Kidney (tissue), 14 donors: ENCODE data around the gene DTNB. TPM values are rescaled to one million over a fixed set of nuclear protein-coding genes. Genes with fewer than 3 reads are reported as not detected.

ENCODE experiments used
- DNase-seq, 5 donors: peaks; one replicate each; pipeline ENCODE4 v3.0.0-alpha.2; 2013 to 2020
- FAIRE-seq: peaks from 2 replicates; lab custom pipeline; 2012; peaks lifted over from hg19 to GRCh38; lab: Jason Lieb, UNC
- H3K27ac ChIP-seq, 2 donors: one replicate each; pipeline ENCODE4 v1.7.0; 2013; ENCODE audit warnings: low read depth in 2 of 2, low read length in 2 of 2, inconsistent platforms in 1 of 2
- H3K27me3 ChIP-seq: one replicate; pipeline ENCODE4 v1.7.1; 2013; ENCODE audit warnings: low read length, inconsistent platforms; ENCODE audit not compliant: control insufficient read depth, insufficient read depth
- H3K36me3 ChIP-seq, 3 donors: one replicate each; pipeline versions ENCODE4 v1.7.0 to v1.7.1; 2013; ENCODE audit warnings: low read length in 3 of 3, control low read depth in 1 of 3, inconsistent platforms in 1 of 3; ENCODE audit not compliant: insufficient read depth in 3 of 3, control insufficient read depth in 2 of 3
- H3K4me1 ChIP-seq, 3 donors: one replicate each; pipeline versions ENCODE4 v1.7.0 to v1.7.1; 2013; ENCODE audit warnings: low read length in 3 of 3, inconsistent platforms in 1 of 3, low read depth in 1 of 3; ENCODE audit not compliant: control insufficient read depth in 2 of 3, insufficient read depth in 2 of 3
- H3K4me3 ChIP-seq, 3 donors: one replicate each; pipeline versions ENCODE4 v1.7.0 to v1.8.1; 2013; ENCODE audit warnings: low read length in 3 of 3, control low read depth in 1 of 3, inconsistent platforms in 1 of 3
- H3K9ac ChIP-seq, 3 donors: one replicate each; pipeline versions ENCODE4 v1.7.0 to v1.7.1; 2013; ENCODE audit warnings: low read length in 3 of 3, control low read depth in 1 of 3, inconsistent platforms in 1 of 3
- H3K9me3 ChIP-seq, 3 donors: one replicate each; pipeline versions ENCODE4 v1.7.0 to v1.7.1; 2013; ENCODE audit warnings: low read length in 3 of 3, control low read depth in 1 of 3, inconsistent platforms in 1 of 3; ENCODE audit not compliant: control insufficient read depth in 2 of 3, insufficient read depth in 1 of 3
- CTCF ChIP-seq: IDR thresholded peaks from 3 replicates; pipeline ENCODE4 v1.5.1; 2012; ENCODE audit warnings: mild to moderate bottlenecking, moderate library complexity, borderline replicate concordance; ENCODE audit not compliant: insufficient read depth; ENCODE audit errors: extremely low read depth
- intact Hi-C: fragments of 100-400 bp; cut with DNase I; formaldehyde crosslinking; loops from one replicate; pipeline ENCODE4 v1.11.1; 2022
- polyA plus RNA-seq: library from polyadenylated mRNA; stranded (reverse); fragments of 350-450 nt; fragmentation: Illumina TruSeq; extraction: RNeasy Lipid Tissue Mini Kit (QIAGEN cat#74804); gene quantifications from one replicate; pipeline ENCODE4 v1.2.3, GENCODE V29; 2014; ENCODE audit warnings: low read depth, low replicate concordance; ENCODE audit not compliant: insufficient read depth
- total RNA-seq: library from RNA; stranded (reverse); fragmentation: NEBNext Ultra II Directional; extraction: Animal tissue kit (Norgen Biotek cat#: 25700); gene quantifications from one replicate; pipeline ENCODE4 v1.2.1, GENCODE V29; 2021
- donor health status: control.
- donor health status: control.
- donor health status: control.
- donor health status: control.
- donor health status: control.
- donor health status: DM: yes; HTN: yes; CAD: no.
- donor health status: Normal renal cell carcinoma (clear cell type).

The DTNB gene
- total and polyA plus RNA-seq, 2 donors from 2014 or later = 23.0 to 28.1 TPM

- H3K9ac ChIP-seq = no peak overlapping the region
- H3K9me3 ChIP-seq = no peaks in the 10 kb centered on the region
- intact Hi-C loops = no loop called here
- H3K27me3 ChIP-seq = no peaks in the 10 kb centered on the region
- H3K4me3 ChIP-seq = no peak overlapping the region
- no peak for TF ChIP-seq CTCF
- peaks cover 0 to 2% (median 0%) of the 10 kb centered on the region in 3 donors for H3K36me3 ChIP-seq
- peaks cover 0 to 4% (median 0%) of the 10 kb centered on the region in 3 donors for H3K4me1 ChIP-seq
- H3K27ac ChIP-seq = no peak overlapping the region
- DNase-seq (no peak), FAIRE-seq (no peak)
These were observed 235.3 kb downstream of the DTNB start for GRCh38 chr2:25437881-25438662.

GRCh38 chr2:25435421-25435820 lies 238.0 kb downstream of the DTNB start:
- no peak overlapping the region for H3K4me3 ChIP-seq
- H3K9ac ChIP-seq = no peak overlapping the region
- no peak for TF ChIP-seq CTCF
- no peaks in the 10 kb centered on the region for H3K4me1 ChIP-seq
- intact Hi-C loops = no loop called here
- no peaks in the 10 kb centered on the region for H3K27me3 ChIP-seq
- FAIRE-seq = no peak
- no peak overlapping the region for H3K27ac ChIP-seq
- peaks cover 0 to 2% (median 0%) of the 10 kb centered on the region in 3 donors for H3K36me3 ChIP-seq
- no peak for DNase-seq
- no peaks in the 10 kb centered on the region for H3K9me3 ChIP-seq

- DNase-seq (peak in 2 of 5 donors; percentile 9 to 27), FAIRE-seq (no peak)
- H3K9ac ChIP-seq = no peak overlapping the region
- no peak for TF ChIP-seq CTCF
- no peaks in the 10 kb centered on the region for H3K4me1 ChIP-seq
- intact Hi-C loops = no loop called here
- no peak overlapping the region for H3K4me3 ChIP-seq
- H3K27me3 ChIP-seq = no peaks in the 10 kb centered on the region
- H3K27ac ChIP-seq = no peak overlapping the region
- no peaks in the 10 kb centered on the region for H3K9me3 ChIP-seq
- H3K36me3 ChIP-seq = peaks cover 0 to 2% (median 0%) of the 10 kb centered on the region in 3 donors
These were observed 241.8 kb downstream of the DTNB start for GRCh38 chr2:25431604-25432003.

- H3K9me3 ChIP-seq = no peaks in the 10 kb centered on the region
- no peak overlapping the region for H3K27ac ChIP-seq
- H3K9ac ChIP-seq = no peak overlapping the region
- no peak for TF ChIP-seq CTCF
- peaks cover 0 to 2% (median 0%) of the 10 kb centered on the region in 3 donors for H3K36me3 ChIP-seq
- H3K4me3 ChIP-seq = no peak overlapping the region
- H3K27me3 ChIP-seq = no peaks in the 10 kb centered on the region
- H3K4me1 ChIP-seq = no peaks in the 10 kb centered on the region
- intact Hi-C loops = no loop called here
- no peak for DNase-seq
- FAIRE-seq = no peak
These were observed 242.8 kb downstream of the DTNB start for GRCh38 chr2:25430556-25430955.
